ENCODE data around the gene TUBA4A.
"Not testable (repeated sequence)": the region's sequence is repeated elsewhere in the genome, so short reads cannot be mapped to it uniquely, and the experiment has no call there.

Gene TUBA4A

DNA sequence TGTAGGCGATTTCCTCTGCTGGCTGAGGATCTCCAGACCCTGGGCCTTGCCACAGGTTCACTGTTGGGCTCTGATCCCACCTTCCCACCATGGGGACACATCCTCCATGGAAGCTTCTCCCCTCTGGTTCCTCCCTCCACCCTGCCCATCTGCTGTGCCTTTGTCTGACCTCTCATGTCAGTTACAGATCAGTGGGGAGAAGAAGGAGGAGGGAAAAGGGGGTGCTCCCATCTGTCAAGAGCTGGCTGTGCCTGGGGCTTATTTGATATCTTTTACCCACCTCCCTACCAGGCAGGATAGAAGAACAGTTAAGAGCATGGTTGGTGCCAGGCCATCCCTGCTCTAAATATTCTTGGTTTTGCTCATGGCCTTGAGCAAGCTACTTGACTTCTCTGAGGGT is 13.2 kb upstream of the TUBA4A start:
- DNase-seq, result no peak

- DNase-seq, result no peak
Observed at GRCh38 chr2:219266232-219266631, 12.5 kb upstream of the TUBA4A start.

- no peak for DNase-seq
Observed at GRCh38 chr2:219261024-219261855, 7.5 kb upstream of the TUBA4A start.

DNA sequence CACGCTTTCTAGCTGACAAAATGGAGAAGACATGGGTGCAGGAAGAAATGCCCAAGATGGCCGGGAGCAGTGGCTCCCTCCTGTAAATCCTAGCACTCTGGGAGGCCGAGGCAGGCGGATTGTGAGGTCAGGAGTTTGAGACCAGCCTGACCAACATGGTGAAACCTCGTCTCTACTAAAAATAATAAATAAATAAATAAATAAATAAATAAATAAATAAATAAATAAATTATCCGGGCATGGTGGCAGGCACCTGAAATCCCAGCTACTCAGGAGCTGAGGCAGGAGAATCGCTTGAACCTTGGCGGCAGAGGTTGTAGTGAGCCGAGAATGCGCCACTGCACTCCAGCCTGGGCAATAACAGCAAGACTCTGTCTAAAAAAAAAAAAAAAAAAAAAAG is 5.2 kb upstream of the TUBA4A start:
- not testable (repeated sequence) for DNase-seq

GRCh38 chr2:219254590-219255201 is 978 bp upstream of the TUBA4A start:
- DNase-seq, result no peak

GRCh38 chr2:219252900-219253752 is 592 bp downstream of the TUBA4A start, which contains the start of gene TUBA4B:
TSS of gene TUBA4B (plus strand) at chr2:219253243. CDS start at chr2:219253408, 165 bp downstream.
- DNase-seq, result no peak

GRCh38 chr2:219252570-219252899 is 1.2 kb downstream of the TUBA4A start:
- DNase-seq, result no peak

DNA sequence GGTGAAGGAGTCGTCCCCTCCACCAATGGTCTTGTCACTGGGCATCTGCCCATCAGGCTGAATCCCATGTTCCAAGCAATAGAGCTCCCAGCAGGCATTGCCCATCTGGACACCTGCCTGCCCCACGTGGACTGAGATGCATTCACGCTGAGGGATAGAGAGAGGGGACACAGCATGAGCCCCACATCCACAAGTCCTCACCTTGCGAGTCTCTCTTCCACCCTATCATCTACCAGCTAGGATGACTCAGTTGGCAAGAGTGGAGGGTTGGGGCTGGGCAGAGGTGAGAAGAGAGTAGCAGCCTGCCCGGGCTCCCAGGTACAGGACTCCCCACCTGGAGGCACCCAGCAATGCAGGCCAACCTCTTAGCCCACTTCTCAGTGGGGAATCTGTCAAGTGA is 1.6 kb downstream of the TUBA4A start:
- DNase-seq, result no peak

- no peak for DNase-seq
Observed at GRCh38 chr2:219251656-219252055, 2.1 kb downstream of the TUBA4A start.

- no peak for DNase-seq
Observed at GRCh38 chr2:219250049-219250781, 3.5 kb downstream of the TUBA4A start.

DNA sequence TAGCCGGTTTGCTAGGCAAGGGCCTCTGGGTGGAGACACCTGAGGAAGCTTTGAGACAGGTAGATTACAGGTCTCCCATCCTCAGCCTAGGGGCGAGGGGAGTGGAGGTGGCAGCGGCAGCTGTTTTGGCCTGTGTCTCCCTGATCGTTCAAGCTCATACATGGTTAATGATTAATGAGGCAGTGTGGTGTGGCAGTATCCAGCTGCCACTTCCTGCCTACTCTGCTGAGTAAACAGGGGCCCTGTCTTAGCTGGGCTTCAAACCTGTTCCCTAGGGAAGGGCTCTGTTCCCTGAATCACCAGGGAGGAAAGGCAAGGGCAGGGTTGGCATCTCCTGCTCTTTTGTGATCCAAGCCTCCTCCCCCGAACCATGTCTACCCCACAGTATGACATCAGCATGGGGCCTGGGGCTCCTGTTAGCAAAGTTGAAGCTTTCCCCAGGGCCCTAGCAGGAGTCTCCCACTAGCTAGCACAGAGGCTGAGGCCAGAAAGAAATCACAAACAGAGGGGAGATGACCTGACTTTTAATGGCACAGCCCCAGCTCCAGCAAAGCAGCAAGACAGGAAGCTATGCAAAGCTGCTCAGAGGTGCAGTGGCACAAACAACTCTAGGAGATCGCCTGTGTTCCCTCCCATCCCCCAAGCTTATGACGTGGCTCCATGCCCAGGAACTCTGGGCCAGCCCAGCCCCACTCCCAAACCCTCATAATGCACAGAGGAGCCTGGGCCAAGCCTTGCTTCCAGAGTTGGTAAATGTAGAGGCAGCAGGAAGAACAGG is 4.3 kb downstream of the TUBA4A start:
- DNase-seq, result no peak

DNA sequence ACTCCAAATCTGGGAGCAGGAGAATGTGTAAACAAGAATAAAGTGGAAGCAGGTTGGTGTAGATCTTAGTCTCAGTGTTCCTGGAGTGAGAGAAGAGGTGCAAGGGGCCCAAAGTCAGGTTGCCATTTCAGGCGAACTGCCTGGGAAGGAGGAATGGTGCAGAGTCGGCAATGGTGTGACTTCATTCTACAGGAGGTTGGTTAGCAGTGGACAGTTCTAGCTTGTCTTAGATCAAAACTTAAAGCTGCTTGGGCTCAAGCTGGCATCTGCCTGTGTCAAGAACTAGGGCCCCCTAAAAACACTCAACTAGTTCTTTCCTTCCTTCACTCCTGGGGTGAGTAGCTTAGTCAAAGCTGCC is 4.9 kb downstream of the TUBA4A start:
- DNase-seq, result no peak

GRCh38 chr2:219247678-219248642 is 5.8 kb downstream of the TUBA4A start:
- no peak for DNase-seq

- DNase-seq, result no peak
Observed at GRCh38 chr2:219246559-219246958, 7.2 kb downstream of the TUBA4A start.

- no peak for DNase-seq
Observed at GRCh38 chr2:219245899-219246230, 7.9 kb downstream of the TUBA4A start.

- DNase-seq, result peak; percentile 58
Observed at GRCh38 chr2:219245148-219245898, 8.4 kb downstream of the TUBA4A start, which contains the start of the genes GLB1L and STK16. TSS of gene GLB1L (minus strand) at chr2:219245444. CDS start at chr2:219243573, 1,871 bp downstream. TSS of gene STK16 (plus strand) at chr2:219245479. CDS start at chr2:219246000, 521 bp downstream.

GRCh38 chr2:219244789-219245147 is 8.9 kb downstream of the TUBA4A start:
- no peak for DNase-seq

- DNase-seq, result no peak
Observed at GRCh38 chr2:219243291-219243761, 10.4 kb downstream of the TUBA4A start.

DNA sequence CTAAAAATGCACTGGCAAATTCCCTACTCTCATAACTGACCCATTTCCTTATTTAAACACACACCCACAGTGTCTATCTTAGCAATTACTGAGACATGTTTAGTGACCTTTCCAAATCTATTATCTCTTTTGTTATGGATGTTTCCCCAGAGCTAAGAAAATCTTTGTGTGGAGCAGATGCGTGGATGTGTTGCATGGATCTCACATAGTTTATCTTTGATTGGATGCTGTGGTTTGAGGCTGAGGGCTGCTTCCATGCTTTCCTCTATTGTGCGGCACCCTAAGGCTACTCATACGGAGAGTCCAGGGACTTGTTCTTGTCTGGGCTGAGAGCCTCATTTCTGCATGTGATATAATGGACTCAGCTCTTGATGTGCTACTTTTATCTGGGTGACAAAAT is 19.4 kb downstream of the TUBA4A start:
- no peak for DNase-seq

- DNase-seq, result no peak
Observed at GRCh38 chr2:219230059-219230540, 23.6 kb downstream of the TUBA4A start.

Measured in NCI-H748 treated with DMSO at 0.1 percent for 48 hours (cell line).